GM19372 (cell line): ENCODE measurements around the gene CIZ1.
A peak's percentile ranks its signal among the peaks of the same experiment; 100 is the strongest.

Experiments
- ATAC-seq: cut with Tn5 transposase; IDR thresholded peaks from one replicate; pipeline ENCODE4 v1.9.1; 2021; ENCODE audit warnings: mild to moderate bottlenecking, low read depth, moderate library complexity; ENCODE audit not compliant: unreplicated experiment

CIZ1 gene

DNA sequence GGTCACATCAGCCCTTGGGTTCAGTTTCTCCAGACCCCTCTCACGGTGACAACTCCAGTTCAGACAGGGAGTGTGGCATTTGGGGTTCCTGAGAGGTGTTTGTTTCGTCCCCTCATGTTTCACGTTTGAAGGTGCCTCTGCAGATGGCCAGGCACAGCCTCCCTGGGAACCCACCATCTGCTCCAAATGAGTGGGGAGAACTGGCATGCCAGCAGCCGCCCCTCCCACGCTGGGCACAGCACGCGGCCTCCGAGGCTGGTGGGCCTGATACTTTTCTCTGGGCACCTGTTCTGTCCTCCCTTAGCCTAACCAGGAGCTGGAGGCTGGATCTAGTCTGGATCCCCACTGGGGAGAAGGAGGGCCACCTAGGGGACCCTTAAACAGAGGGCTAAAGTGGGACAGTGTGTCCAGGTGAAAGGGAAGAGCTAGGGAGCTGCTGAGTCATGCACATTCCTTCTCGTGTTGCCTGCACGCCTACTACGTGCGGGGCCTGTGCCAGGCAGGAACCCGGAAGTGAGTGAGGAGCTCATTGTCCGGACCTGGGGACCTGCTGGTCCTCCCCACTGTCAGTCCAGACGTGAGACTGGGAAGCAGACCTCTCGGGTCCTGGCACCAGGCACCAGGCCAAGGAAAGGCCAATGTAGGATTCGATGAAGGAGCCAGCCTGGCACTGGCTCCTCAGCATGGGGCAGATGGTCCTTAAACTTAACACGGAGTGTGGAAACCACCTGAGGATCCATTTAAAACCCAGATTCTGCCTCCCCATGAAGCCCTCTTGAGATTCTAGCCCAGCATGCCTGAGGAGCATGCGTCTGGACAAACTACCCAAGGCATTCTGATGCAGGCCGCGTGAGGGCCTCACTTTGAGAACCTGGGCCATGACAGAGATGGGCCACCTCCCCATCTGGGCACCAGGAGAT is 23.5 kb upstream of the CIZ1 start:
- no peak for ATAC-seq

- no peak for ATAC-seq
Observed at GRCh38 chr9:128213746-128214497, 22.6 kb upstream of the CIZ1 start.

DNA sequence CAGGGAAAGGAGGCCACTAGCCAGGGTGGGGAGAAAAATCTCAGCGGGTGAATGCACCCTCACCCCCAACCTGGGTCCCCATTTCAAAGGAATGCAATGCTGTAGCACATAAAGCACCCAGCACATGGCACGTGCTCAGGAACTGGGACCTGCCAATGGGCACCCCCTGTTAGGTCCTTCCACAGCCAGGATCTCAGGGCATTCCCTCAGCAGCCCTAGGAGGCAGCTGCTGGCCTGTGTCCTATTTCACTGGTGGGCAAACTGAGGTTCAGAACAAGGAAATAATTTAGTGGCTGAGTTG is 20.6 kb upstream of the CIZ1 start:
- ATAC-seq, result no peak

GRCh38 chr9:128211186-128211980 is 20.0 kb upstream of the CIZ1 start:
- ATAC-seq, result no peak

DNA sequence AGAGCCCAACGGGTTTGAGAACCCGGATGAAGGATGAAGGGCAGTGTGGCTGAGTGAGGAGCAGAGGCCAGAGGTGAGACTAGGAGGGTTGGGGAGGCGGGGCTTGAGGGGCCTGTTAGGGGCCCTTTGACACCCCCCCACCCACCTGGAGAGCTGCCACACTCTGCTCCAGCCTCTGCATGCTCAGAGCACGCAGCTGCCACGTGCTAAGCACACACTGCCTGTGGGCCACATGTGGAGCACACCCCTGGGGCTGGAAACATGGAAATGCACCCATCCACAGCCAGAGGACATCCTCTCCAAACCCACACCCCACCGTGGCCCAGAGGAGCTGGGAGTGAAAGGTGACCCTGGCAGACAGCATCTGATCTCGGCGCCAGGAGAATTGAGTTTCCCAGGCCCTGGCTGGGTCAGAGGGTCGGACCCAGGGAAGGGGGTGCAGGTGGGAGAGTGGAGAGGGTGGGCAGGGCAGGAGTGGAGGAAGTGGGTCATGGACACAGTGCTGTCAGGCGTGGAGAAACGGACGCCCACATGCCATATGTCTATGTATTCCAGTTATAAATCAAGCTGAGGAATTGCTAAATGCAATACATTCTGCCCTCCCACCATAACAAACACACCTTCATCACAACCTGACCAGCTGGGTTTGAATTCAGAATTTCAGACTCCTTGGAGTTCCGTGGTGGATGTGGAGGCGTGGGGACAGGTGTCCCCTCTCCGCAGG is 17.7 kb upstream of the CIZ1 start:
- no peak for ATAC-seq

- no peak for ATAC-seq
Observed at GRCh38 chr9:128208386-128208785, 17.0 kb upstream of the CIZ1 start.

DNA sequence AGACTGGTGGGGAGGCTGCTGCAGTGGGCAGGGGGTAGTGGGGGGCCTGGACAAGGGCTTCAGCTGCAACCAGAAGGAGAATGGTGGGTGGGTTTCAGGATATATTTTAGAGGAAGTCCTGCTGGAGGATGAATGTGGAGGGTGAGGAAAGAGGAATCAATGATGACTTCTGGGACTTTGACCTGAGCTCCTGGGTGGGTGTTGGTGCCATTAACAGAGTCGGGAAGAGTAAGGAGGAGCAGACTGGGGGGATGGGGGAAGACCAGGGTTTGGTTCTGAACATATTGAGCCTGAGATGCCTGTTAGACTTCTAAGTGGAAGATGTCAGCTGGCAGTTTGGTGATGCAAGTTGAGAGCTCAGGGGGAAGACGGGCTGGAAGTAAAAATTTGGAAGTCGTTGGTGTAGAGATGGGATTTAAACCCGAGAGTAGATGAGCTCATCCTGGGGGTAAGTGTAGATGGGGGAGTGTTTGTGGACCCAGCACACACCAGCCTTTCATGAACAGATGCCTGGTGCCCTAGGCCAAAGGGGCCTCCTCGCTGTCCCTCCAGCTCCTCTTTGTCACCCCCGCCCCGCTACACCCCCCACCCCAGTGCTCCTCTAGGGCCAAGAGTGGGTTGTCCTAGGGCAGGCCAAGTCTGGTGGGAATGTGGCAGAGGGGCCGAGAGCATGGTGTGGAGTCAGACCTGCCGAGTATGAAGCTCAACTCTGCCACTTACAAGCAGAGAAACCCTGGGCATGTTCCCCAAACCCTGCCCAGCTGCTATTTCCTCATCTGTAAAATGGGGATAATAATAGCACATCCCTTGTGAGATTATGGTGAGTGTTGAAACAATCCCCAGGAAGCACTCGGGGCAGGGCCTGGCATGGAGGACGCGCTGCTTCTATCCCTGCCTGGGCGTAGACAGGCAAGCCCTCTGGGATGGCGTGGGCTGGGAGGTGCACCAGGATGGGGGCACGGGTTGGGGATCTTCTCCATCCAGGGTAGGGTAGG is 15.8 kb upstream of the CIZ1 start:
- ATAC-seq, result no peak

DNA sequence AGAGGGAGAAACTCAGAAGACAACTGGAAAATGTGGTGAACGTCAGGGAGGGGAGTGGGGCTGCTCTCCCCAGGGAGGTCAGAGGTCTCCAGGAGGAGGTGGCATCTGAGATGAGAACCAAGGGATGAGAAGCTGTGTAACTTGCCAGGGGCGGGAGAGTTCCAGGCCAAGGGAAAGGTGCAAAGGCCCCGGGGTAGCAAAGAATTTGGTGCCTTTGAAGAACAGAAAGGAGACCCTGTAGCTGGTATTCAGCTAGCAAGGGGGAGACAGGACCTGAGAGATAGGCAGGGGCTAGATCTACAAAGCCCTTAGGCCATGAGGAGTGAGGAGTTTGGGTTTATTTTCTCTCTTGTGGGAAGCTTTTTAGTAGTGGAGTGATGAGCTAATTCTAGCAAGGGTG is 15.1 kb upstream of the CIZ1 start:
- ATAC-seq, result no peak

DNA sequence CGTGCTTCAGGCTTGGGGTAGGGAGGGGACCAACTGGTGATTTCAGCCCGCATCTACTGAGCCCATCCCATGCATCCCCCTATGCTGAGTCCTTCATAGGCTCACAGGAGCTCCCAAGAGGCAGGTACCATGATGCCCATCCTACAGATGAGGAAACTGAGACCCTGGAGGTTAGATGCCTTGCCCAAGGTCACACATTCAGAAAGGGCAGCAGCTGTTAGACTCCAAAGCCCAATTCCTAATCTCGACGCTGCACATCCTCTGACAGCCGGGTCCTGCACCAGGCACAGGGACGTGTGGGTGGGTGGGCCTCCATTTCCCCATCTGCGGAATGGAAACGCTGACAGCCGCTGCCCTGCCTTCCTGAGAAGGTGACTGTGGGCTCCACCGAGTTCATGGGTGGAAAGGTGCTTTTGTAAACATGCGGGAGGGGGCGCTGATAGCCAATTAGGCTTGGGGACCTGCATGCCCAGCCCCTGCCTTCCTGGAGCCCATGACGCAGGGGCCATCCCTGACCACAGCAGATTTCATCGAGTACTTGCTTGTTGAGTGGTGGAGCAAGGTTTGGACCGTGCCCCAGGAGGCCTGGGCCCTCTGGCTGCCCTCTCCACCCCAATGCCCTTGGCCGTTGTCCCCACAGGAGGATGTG is 14.0 kb upstream of the CIZ1 start:
- ATAC-seq, result no peak

DNA sequence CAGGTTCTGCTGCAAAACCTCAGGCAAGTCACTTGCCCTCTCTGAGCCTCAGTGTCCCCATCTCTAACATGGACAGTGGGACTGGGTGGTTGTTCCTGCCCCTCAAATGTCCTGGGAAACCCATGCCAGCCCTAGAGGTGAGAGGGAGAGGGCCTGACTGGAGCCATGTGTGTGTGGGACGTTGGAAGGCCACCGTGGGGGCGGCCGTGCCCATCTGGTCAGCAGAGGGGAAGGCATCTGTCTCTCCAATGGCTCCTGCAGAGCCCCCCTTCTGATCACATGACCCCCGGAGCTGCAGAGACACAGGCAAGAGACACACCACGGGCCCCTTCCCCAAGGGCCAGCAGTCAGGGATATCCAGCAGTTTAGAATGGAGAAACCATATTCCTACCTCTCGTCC is 13.5 kb upstream of the CIZ1 start:
- no peak for ATAC-seq

DNA sequence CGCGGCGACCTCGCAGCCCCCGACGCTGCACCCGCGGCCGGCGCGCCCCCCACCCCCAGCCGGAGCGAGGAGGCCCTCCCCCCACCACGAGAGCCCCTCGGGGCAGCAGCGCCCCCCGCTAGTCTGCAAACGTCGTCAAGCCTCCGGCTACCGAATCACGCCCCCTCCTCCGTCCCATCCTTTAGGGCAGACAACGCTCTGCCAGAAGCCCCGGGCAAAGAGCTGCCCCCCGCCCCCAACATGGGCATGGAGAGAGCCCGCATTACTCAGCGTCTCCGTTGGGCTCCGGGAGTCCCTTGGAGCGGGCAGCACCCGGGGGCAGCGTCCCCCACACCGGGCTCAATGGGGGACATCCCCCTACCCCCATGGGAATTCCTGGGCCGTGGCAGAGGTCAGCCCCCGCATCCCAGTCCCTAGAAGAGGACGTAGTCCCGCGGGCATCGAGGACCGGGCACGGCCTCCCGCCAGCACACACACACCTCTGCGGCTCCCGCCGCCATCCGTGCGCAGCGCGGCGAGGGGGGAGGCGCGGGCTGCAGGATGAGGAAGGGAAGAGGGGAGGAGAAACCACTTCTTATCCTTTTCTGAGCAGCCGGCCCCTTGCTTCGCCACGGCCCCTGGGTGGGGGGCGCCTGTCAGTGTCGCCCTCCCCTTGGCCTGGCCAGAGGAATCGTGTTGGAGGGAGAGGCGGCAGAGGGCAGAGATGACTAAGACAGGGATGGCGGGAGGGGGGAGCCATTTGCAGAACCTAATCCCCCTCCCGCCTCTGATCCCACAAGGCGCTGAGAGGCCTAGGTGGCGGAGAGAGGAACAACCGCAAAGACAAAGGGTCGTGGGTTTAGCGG is 12.6 kb upstream of the CIZ1 start:
- ATAC-seq, result no peak

- peak; percentile 92 for ATAC-seq
Observed at GRCh38 chr9:128203024-128203706, 11.8 kb upstream of the CIZ1 start, which contains the start of gene DNM1. Gene DNM1, plus strand, starts transcription at chr9:128203379. Its CDS starts 92 bp downstream, at chr9:128203471.

GRCh38 chr9:128202648-128203023 is 11.3 kb upstream of the CIZ1 start:
- ATAC-seq, result no peak

GRCh38 chr9:128201441-128202369 is 10.3 kb upstream of the CIZ1 start:
- ATAC-seq, result no peak

- ATAC-seq, result no peak
Observed at GRCh38 chr9:128193469-128194096, 2.2 kb upstream of the CIZ1 start.
